ENCODE measurements around the gene BCAS3. TPM values are rescaled to one million over a fixed set of nuclear protein-coding genes. Genes with fewer than 3 reads are reported as not detected.

Gene BCAS3
- polyA plus RNA-seq, 1 donor from 2014 or later, result 21.6 TPM

GRCh38 chr17:61421460-61421859 lies 743.8 kb downstream of the BCAS3 start:
- Histone ChIP-seq H3K9ac (ENCODE audit: low read length) (no peak overlapping the region), H3K27ac (ENCODE audit: low read length) (no peak overlapping the region), H3K27me3 (ENCODE audit: insufficient read depth, low read depth, low read length) (peaks cover 3% of the 10 kb centered on the region), H2AFZ (ENCODE audit: low read depth, low read length) (no peak overlapping the region), H3K4me2 (ENCODE audit: low read length) (no peak overlapping the region), H4K20me1 (ENCODE audit: insufficient read depth) (no peaks in the 10 kb centered on the region), H3K79me2 (replicated peaks; ENCODE audit: insufficient read depth, low read length) (no peaks in the 10 kb centered on the region), H3K9me2 (ENCODE audit: insufficient read depth, low read length) (no peaks in the 10 kb centered on the region), H3K4me3 (ENCODE audit: low read length) (no peak overlapping the region), H3K36me3 (ENCODE audit: insufficient read depth, low read length) (no peaks in the 10 kb centered on the region), H3K9me3 (ENCODE audit: low read length) (no peaks in the 10 kb centered on the region), H3F3A (ENCODE audit: insufficient read depth, low read length, poor library complexity, severe bottlenecking) (no peaks in the 10 kb centered on the region)
- TF ChIP-seq RAD21 (conservative IDR thresholded peaks at IDR 0.05), result no peak
- no peak for TF ChIP-seq POLR2AphosphoS5 (IDR thresholded peaks at IDR 0.05)
- no peak for TF ChIP-seq EP300 (conservative IDR thresholded peaks at IDR 0.05; ENCODE audit: poor library complexity, severe bottlenecking)

GRCh38 chr17:61422116-61422799 lies 744.6 kb downstream of the BCAS3 start:
- H3K4me3 ChIP-seq (ENCODE audit: low read length), result no peak overlapping the region
- no peak overlapping the region for H2AFZ ChIP-seq (ENCODE audit: low read depth, low read length)
- H3K9me2 ChIP-seq (ENCODE audit: insufficient read depth, low read length), result no peaks in the 10 kb centered on the region
- H3K27ac ChIP-seq (ENCODE audit: low read length), result no peak overlapping the region
- H3K9me3 ChIP-seq (ENCODE audit: low read length), result no peaks in the 10 kb centered on the region
- no peaks in the 10 kb centered on the region for H3K36me3 ChIP-seq (ENCODE audit: insufficient read depth, low read length)
- TF ChIP-seq EP300 (conservative IDR thresholded peaks at IDR 0.05; ENCODE audit: poor library complexity, severe bottlenecking), result no peak
- TF ChIP-seq CTCF (IDR thresholded peaks at IDR 0.05; ENCODE audit: poor library complexity, severe bottlenecking), result no peak
- no peak for TF ChIP-seq SMC3 (conservative IDR thresholded peaks at IDR 0.05; ENCODE audit: poor library complexity)
- no peak for TF ChIP-seq TAF1 (IDR thresholded peaks at IDR 0.05; ENCODE audit: low read depth)
- no peak for TF ChIP-seq EZH2 (IDR thresholded peaks at IDR 0.05; ENCODE audit: borderline replicate concordance, insufficient read depth, low read length, poor library complexity, severe bottlenecking)
- no peak for TF ChIP-seq MXI1 (conservative IDR thresholded peaks at IDR 0.05; ENCODE audit: poor library complexity, severe bottlenecking)
- TF ChIP-seq REST (IDR thresholded peaks at IDR 0.05; ENCODE audit: borderline replicate concordance), result no peak
- no peak for TF ChIP-seq RAD21 (conservative IDR thresholded peaks at IDR 0.05)
- no peak for TF ChIP-seq POLR2AphosphoS5 (IDR thresholded peaks at IDR 0.05)
- H3K4me2 ChIP-seq (ENCODE audit: low read length), result no peak overlapping the region
- H4K20me1 ChIP-seq (ENCODE audit: insufficient read depth), result no peaks in the 10 kb centered on the region
- H3K9ac ChIP-seq (ENCODE audit: low read length), result no peak overlapping the region
- H3K79me2 ChIP-seq (replicated peaks; ENCODE audit: insufficient read depth, low read length), result no peaks in the 10 kb centered on the region
- no peaks in the 10 kb centered on the region for H3K27me3 ChIP-seq (ENCODE audit: insufficient read depth, low read depth, low read length)
- H3F3A ChIP-seq (ENCODE audit: insufficient read depth, low read length, poor library complexity, severe bottlenecking), result no peaks in the 10 kb centered on the region
